ENCODE results near the gene CYREN. TPM values are rescaled to one million over a fixed set of nuclear protein-coding genes. Genes with fewer than 3 reads are reported as not detected.

The CYREN gene
- total and polyA plus RNA-seq, 2 donors (not counting 1 experiment from before 2014, with no cell fraction given), result 24.4 to 34.5 TPM

- Histone ChIP-seq H3K4me1 (ENCODE audit: control insufficient read depth, extremely low read depth, insufficient read depth, low read length) (no peaks in the 10 kb centered on the region), H3K4me3 (replicated peaks in 1 of 4; ENCODE audit: control extremely low read depth in 1 of 4, insufficient read depth in 1 of 4, low read depth in 3 of 4, low read length in 4 of 4) (peak overlapping the region; percentile 14 to 64 (median 44)), H4K20me1 (ENCODE audit: control insufficient read depth, extremely low read depth, insufficient read depth, low read length) (no peaks in the 10 kb centered on the region), H3K9me3 (ENCODE audit: control insufficient read depth, insufficient read depth, low read depth, low read length) (no peaks in the 10 kb centered on the region), H3K9ac (ENCODE audit: insufficient read depth, low read length) (peak overlapping the region; percentile 64), H3K4me2 (ENCODE audit: extremely low read depth, insufficient read depth, low read length) (peak overlapping the region; percentile 92), H3K27ac (ENCODE audit: insufficient read depth, low read length) (peak overlapping the region; percentile 90), H3K27me3 (ENCODE audit: control insufficient read depth, insufficient read depth, low read length) (no peaks in the 10 kb centered on the region), H3K79me2 (ENCODE audit: control insufficient read depth, insufficient read depth, low read length) (no peaks in the 10 kb centered on the region), H2AFZ (ENCODE audit: low read length) (peak overlapping the region; percentile 58), H3K36me3 (ENCODE audit: control insufficient read depth, insufficient read depth, low read length) (no peaks in the 10 kb centered on the region)
- TF ChIP-seq EZH2 (IDR thresholded peaks at IDR 0.05; ENCODE audit: low read length, missing control alignments) (no peak), CTCF (conservative IDR thresholded peaks at IDR 0.05 in 1 of 2, IDR thresholded peaks at IDR 0.05 in 1 of 2; ENCODE audit: low read depth in 1 of 2, low read length in 2 of 2) (no peak)
- peak in 1 of 2 donors; percentile 74 for DNase-seq (ENCODE audit: low read depth in 2 of 2)
Measured at GRCh38 chr7:135147341-135147898, 23.1 kb downstream of the CYREN start.

DNA sequence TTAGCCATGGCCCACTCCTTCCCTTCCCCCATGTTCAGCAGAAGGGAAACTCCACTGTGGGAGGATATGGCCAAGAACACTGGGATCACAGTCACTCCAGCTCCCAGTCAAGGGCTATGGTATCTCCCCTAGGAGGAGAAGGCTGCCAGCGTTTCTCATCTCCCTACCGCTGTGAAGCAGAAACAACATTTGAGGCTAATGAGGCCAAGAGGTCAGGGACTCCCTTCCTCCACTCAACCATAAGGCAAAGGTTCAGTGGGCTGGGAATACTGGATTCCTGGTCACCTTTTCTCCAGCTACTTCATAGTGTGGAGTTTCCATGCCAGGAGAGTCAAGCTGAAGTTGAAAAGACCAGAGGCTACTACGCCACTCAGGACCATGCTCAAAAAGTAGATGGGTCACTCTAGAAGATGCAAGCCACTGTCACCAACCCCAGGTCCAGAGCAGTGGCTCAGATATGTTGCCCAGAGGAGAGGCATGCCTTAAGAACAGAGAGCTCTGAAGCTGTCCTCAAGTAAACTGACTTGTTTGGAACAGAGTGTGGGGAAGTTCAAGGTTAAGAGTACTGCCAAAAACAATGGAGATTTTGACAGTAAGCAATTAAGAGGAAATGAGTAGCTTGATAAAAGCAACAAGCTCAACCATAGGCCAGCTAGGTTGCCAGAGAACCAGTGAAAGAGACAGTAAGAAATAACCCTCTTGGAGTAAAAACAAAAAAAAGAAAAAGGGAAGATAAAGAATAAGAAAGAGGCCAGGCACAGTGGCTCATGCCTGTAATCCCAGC, 26.4 kb downstream of the CYREN start:
- no peaks in the 10 kb centered on the region for H4K20me1 ChIP-seq (ENCODE audit: control insufficient read depth, extremely low read depth, insufficient read depth, low read length)
- no peak overlapping the region for H3K27ac ChIP-seq (ENCODE audit: insufficient read depth, low read length)
- no peak for DNase-seq (ENCODE audit: low read depth in 2 of 2)
- H3K4me3 ChIP-seq (replicated peaks in 1 of 4; ENCODE audit: control extremely low read depth in 1 of 4, insufficient read depth in 1 of 4, low read depth in 3 of 4, low read length in 4 of 4), result no peak overlapping the region
- TF ChIP-seq EZH2 (IDR thresholded peaks at IDR 0.05; ENCODE audit: low read length, missing control alignments), result no peak
- no peak for TF ChIP-seq CTCF (conservative IDR thresholded peaks at IDR 0.05 in 1 of 2, IDR thresholded peaks at IDR 0.05 in 1 of 2; ENCODE audit: low read depth in 1 of 2, low read length in 2 of 2)
- no peaks in the 10 kb centered on the region for H3K27me3 ChIP-seq (ENCODE audit: control insufficient read depth, insufficient read depth, low read length)
- H3K79me2 ChIP-seq (ENCODE audit: control insufficient read depth, insufficient read depth, low read length), result no peaks in the 10 kb centered on the region
- no peaks in the 10 kb centered on the region for H3K9me3 ChIP-seq (ENCODE audit: control insufficient read depth, insufficient read depth, low read depth, low read length)
- H3K36me3 ChIP-seq (ENCODE audit: control insufficient read depth, insufficient read depth, low read length), result no peaks in the 10 kb centered on the region
- H2AFZ ChIP-seq (ENCODE audit: low read length), result no peak overlapping the region
- no peak overlapping the region for H3K4me2 ChIP-seq (ENCODE audit: extremely low read depth, insufficient read depth, low read length)
- no peak overlapping the region for H3K9ac ChIP-seq (ENCODE audit: insufficient read depth, low read length)
- H3K4me1 ChIP-seq (ENCODE audit: control insufficient read depth, extremely low read depth, insufficient read depth, low read length), result no peaks in the 10 kb centered on the region

GRCh38 chr7:135129579-135129978, 40.9 kb downstream of the CYREN start:
- H3K4me3 ChIP-seq (replicated peaks in 1 of 4; ENCODE audit: control extremely low read depth in 1 of 4, insufficient read depth in 1 of 4, low read depth in 3 of 4, low read length in 4 of 4), result no peak overlapping the region
- no peaks in the 10 kb centered on the region for H3K4me1 ChIP-seq (ENCODE audit: control insufficient read depth, extremely low read depth, insufficient read depth, low read length)
- no peak overlapping the region for H3K27ac ChIP-seq (ENCODE audit: insufficient read depth, low read length)
- H4K20me1 ChIP-seq (ENCODE audit: control insufficient read depth, extremely low read depth, insufficient read depth, low read length), result no peaks in the 10 kb centered on the region
- no peaks in the 10 kb centered on the region for H3K9me3 ChIP-seq (ENCODE audit: control insufficient read depth, insufficient read depth, low read depth, low read length)
- H3K27me3 ChIP-seq (ENCODE audit: control insufficient read depth, insufficient read depth, low read length), result no peaks in the 10 kb centered on the region
- TF ChIP-seq EZH2 (IDR thresholded peaks at IDR 0.05; ENCODE audit: low read length, missing control alignments), result no peak
- TF ChIP-seq CTCF (conservative IDR thresholded peaks at IDR 0.05 in 1 of 2, IDR thresholded peaks at IDR 0.05 in 1 of 2; ENCODE audit: low read depth in 1 of 2, low read length in 2 of 2), result peak in 1 of 2 donors; percentile 1
- no peak overlapping the region for H3K4me2 ChIP-seq (ENCODE audit: extremely low read depth, insufficient read depth, low read length)
- DNase-seq (ENCODE audit: low read depth in 2 of 2), result no peak
- no peak overlapping the region for H2AFZ ChIP-seq (ENCODE audit: low read length)
- no peak overlapping the region for H3K9ac ChIP-seq (ENCODE audit: insufficient read depth, low read length)
- no peaks in the 10 kb centered on the region for H3K79me2 ChIP-seq (ENCODE audit: control insufficient read depth, insufficient read depth, low read length)
- H3K36me3 ChIP-seq (ENCODE audit: control insufficient read depth, insufficient read depth, low read length), result no peaks in the 10 kb centered on the region
